Measurements from ENCODE around the gene SLC47A1.

Gene SLC47A1

DNA sequence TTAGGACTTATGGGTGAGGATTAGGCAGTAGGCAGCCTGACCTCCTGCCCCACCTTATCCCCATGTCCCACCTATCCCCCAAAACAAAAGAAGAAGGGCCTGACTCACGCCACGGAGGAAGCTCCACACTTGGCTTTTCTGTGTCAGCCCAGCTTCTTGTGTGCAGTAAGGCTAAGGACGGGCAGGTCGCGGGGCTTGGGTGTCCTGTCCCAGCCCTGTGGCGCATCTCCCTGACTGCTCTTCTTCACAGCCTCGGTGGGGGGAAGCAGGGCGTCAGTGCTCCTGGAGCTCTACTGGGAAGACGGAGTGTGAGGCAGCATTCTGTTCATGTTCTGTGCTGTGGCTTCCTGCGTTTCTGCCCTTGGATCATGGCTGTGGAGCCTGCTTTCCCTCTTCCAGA lies 80.3 kb downstream of the SLC47A1 start:
- Histone ChIP-seq H2AFZ (no peak overlapping the region), H3K36me3 (ENCODE audit: control insufficient read depth, insufficient read depth, low read length) (no peaks in the 10 kb centered on the region), H3K27me3 (ENCODE audit: control insufficient read depth, insufficient read depth, low read length) (no peaks in the 10 kb centered on the region), H3K9ac (no peak overlapping the region), H3K79me2 (no peaks in the 10 kb centered on the region), H3K27ac (no peak overlapping the region), H3K9me3 (ENCODE audit: control insufficient read depth, low read length) (no peaks in the 10 kb centered on the region), H3K4me1 (no peaks in the 10 kb centered on the region), H3K4me3 (ENCODE audit: low read depth, low read length) (no peak overlapping the region), H3K4me2 (ENCODE audit: low read length) (no peak overlapping the region)
- TF ChIP-seq, protein P1, sequence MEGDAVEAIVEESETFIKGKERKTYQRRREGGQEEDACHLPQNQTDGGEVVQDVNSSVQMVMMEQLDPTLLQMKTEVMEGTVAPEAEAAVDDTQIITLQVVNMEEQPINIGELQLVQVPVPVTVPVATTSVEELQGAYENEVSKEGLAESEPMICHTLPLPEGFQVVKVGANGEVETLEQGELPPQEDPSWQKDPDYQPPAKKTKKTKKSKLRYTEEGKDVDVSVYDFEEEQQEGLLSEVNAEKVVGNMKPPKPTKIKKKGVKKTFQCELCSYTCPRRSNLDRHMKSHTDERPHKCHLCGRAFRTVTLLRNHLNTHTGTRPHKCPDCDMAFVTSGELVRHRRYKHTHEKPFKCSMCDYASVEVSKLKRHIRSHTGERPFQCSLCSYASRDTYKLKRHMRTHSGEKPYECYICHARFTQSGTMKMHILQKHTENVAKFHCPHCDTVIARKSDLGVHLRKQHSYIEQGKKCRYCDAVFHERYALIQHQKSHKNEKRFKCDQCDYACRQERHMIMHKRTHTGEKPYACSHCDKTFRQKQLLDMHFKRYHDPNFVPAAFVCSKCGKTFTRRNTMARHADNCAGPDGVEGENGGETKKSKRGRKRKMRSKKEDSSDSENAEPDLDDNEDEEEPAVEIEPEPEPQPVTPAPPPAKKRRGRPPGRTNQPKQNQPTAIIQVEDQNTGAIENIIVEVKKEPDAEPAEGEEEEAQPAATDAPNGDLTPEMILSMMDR (IDR thresholded peaks at IDR 0.05): no peak

DNA sequence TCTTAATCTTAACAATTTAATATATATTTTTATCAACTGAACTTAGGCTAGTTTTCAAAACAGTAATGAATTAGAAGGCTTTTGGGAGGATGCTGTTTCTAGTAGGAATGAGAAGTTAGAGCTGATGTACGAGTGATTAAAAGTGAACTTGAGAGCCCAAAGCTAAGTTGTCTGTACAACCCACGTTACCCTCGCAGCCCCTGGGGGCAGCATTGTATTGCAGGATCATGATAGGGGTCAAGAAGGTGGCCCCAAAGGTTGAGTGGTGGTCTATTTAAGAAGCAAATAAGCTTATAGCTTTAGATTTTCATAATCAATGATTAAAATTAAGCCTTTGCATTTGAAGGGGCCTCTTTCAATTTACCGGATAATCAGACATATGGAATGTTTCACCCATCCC lies 81.2 kb downstream of the SLC47A1 start:
- no peak overlapping the region for H2AFZ ChIP-seq
- H3K4me3 ChIP-seq (ENCODE audit: low read depth, low read length): no peak overlapping the region
- H3K27me3 ChIP-seq (ENCODE audit: control insufficient read depth, insufficient read depth, low read length): no peaks in the 10 kb centered on the region
- H3K9ac ChIP-seq: no peak overlapping the region
- no peaks in the 10 kb centered on the region for H3K9me3 ChIP-seq (ENCODE audit: control insufficient read depth, low read length)
- TF ChIP-seq, protein P1 (IDR thresholded peaks at IDR 0.05): no peak
- H3K79me2 ChIP-seq: no peaks in the 10 kb centered on the region
- no peak overlapping the region for H3K27ac ChIP-seq
- H3K4me1 ChIP-seq: no peaks in the 10 kb centered on the region
- H3K36me3 ChIP-seq (ENCODE audit: control insufficient read depth, insufficient read depth, low read length): no peaks in the 10 kb centered on the region
- no peak overlapping the region for H3K4me2 ChIP-seq (ENCODE audit: low read length)

DNA sequence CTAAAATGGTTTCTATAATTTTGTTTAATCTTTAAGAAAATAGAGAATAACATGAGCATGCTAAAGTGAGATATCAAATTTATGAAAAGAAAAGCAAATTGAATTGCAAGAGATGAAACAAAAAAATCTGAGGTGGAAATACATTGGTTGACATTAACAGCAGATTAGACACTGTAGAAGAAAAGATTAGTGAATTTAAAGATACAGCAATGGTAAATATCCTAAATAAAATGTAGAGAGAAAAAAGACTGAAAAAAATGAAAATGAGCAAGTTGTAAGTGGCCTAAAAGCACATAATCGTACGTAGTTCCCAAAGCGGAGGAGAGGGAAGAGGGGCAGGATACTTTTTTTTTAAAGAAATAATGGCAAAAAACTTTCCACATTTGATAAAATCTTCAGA lies 84.4 kb downstream of the SLC47A1 start:
- Histone ChIP-seq H3K4me2 (ENCODE audit: low read length) (no peak overlapping the region), H3K4me1 (no peaks in the 10 kb centered on the region), H3K36me3 (ENCODE audit: control insufficient read depth, insufficient read depth, low read length) (no peaks in the 10 kb centered on the region), H3K27ac (no peak overlapping the region), H3K4me3 (ENCODE audit: low read depth, low read length) (no peak overlapping the region), H3K79me2 (no peaks in the 10 kb centered on the region), H3K9me3 (ENCODE audit: control insufficient read depth, low read length) (no peaks in the 10 kb centered on the region), H3K9ac (no peak overlapping the region), H2AFZ (no peak overlapping the region), H3K27me3 (ENCODE audit: control insufficient read depth, insufficient read depth, low read length) (no peaks in the 10 kb centered on the region)
- TF ChIP-seq, protein P1 (IDR thresholded peaks at IDR 0.05): no peak

DNA sequence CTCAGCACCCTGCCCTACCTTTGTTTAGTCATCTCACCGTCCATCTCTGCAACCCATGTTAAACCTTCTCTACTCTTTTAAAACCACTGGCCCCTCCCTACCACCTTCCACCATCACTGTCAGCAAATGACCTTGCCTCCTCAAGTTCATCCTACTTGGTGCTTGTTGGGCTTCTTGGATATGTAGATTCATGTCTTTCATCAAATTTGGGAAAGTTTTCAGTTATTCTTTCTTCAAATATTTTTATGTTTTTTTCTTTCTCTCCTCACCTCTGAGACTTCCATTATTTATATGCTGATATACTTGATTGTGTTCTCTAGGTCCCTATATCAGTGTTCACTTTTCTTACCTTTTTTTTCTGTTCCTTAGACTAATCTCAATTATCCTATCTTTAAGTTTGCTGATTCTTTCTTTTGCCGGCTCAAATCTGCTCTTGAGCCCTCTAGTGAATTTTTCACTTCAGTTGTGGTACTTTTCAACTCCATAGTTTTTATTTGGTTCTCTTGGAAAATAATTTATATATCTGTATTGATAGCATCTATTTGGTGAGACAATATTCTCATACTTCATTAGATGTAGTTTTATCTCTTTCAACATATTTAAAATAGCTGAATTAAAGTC lies 86.2 kb downstream of the SLC47A1 start:
- no peak overlapping the region for H3K4me3 ChIP-seq (ENCODE audit: low read depth, low read length)
- no peak overlapping the region for H3K9ac ChIP-seq
- no peaks in the 10 kb centered on the region for H3K27me3 ChIP-seq (ENCODE audit: control insufficient read depth, insufficient read depth, low read length)
- H3K79me2 ChIP-seq: no peaks in the 10 kb centered on the region
- H3K9me3 ChIP-seq (ENCODE audit: control insufficient read depth, low read length): no peaks in the 10 kb centered on the region
- TF ChIP-seq, protein P1 (IDR thresholded peaks at IDR 0.05): no peak
- no peak overlapping the region for H3K4me2 ChIP-seq (ENCODE audit: low read length)
- H3K4me1 ChIP-seq: no peaks in the 10 kb centered on the region
- H2AFZ ChIP-seq: no peak overlapping the region
- H3K36me3 ChIP-seq (ENCODE audit: control insufficient read depth, insufficient read depth, low read length): no peaks in the 10 kb centered on the region
- H3K27ac ChIP-seq: no peak overlapping the region

DNA sequence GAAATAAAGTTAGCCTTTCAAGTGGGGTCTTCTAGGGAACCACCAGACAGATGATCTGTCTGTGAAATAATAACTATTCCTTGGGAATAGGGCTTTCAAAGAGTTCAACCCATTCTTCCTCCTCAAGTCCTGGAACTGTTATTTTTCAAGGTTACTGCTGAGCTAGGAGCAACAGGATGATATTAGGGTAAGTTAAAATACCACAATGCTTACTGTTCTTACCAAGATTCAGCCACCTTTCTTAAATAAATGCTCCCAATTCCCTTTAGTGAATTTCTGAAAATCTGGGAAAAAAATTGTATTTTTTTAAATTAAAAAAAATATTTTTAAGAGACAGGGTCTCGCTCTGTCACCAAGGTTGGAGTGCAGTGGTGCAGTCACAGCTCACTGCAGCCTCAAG lies 88.0 kb downstream of the SLC47A1 start:
- no peaks in the 10 kb centered on the region for H3K27me3 ChIP-seq (ENCODE audit: control insufficient read depth, insufficient read depth, low read length)
- no peaks in the 10 kb centered on the region for H3K4me1 ChIP-seq
- no peak overlapping the region for H3K9ac ChIP-seq
- no peak overlapping the region for H3K4me3 ChIP-seq (ENCODE audit: low read depth, low read length)
- no peak overlapping the region for H3K4me2 ChIP-seq (ENCODE audit: low read length)
- no peak overlapping the region for H3K27ac ChIP-seq
- H3K36me3 ChIP-seq (ENCODE audit: control insufficient read depth, insufficient read depth, low read length): no peaks in the 10 kb centered on the region
- H2AFZ ChIP-seq: no peak overlapping the region
- no peaks in the 10 kb centered on the region for H3K9me3 ChIP-seq (ENCODE audit: control insufficient read depth, low read length)
- no peaks in the 10 kb centered on the region for H3K79me2 ChIP-seq
- TF ChIP-seq, protein P1 (IDR thresholded peaks at IDR 0.05): no peak

All from parathyroid adenoma (tissue), 2 donors.